ENCODE measurements around the gene UBE2J2. TPM values are rescaled to one million over a fixed set of nuclear protein-coding genes. Genes with fewer than 3 reads are reported as not detected.

The UBE2J2 gene
- total RNA-seq, 1 experiment from 2014 or later = 62.1 TPM

DNA sequence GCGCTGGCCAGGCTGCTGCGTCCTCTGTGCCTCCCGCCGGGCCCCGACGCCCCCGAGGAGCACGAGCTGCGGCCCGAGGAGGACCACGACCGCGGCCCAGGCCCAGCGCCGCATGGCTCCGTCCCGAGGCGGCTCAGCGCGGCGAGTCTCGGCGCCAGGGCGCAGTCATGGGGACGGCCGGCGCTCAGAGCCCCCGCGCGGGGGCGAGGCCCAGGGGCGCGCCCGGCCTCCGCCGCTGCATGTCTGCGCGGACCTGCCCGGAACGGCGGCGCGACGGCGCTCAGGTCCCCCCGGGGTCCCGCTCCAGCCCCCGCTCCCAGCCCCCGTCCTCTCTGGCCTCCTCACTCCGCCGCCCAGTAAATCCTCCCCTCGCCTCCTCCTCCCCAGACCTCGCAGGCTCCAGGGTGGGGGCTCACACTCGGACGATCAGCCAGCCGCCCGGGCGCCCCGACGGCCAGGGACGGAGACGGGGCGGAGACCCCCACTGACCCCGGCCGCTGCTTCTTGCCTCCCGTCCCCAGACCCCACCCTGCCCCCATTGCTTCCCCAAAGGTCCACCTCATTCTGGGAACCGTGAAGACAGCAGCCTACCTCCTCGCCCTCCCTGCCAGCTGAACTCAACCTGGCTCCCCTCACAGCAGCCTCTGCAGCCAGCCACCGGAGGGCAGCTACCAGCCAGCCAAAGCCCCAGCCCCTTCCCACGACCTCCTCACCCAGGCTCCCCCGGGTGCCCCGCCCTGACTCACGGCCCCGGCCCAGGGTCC lies 26.9 kb downstream of the UBE2J2 start, which contains the start of gene C1QTNF12:
Gene C1QTNF12, minus strand, starts transcription at position 146 of the 764 bp plus-strand sequence. Its CDS starts 32 bp downstream, at position 114.
- BruUV-seq (replicated peaks) = no TSS peak
- TF ChIP-seq, protein P1, sequence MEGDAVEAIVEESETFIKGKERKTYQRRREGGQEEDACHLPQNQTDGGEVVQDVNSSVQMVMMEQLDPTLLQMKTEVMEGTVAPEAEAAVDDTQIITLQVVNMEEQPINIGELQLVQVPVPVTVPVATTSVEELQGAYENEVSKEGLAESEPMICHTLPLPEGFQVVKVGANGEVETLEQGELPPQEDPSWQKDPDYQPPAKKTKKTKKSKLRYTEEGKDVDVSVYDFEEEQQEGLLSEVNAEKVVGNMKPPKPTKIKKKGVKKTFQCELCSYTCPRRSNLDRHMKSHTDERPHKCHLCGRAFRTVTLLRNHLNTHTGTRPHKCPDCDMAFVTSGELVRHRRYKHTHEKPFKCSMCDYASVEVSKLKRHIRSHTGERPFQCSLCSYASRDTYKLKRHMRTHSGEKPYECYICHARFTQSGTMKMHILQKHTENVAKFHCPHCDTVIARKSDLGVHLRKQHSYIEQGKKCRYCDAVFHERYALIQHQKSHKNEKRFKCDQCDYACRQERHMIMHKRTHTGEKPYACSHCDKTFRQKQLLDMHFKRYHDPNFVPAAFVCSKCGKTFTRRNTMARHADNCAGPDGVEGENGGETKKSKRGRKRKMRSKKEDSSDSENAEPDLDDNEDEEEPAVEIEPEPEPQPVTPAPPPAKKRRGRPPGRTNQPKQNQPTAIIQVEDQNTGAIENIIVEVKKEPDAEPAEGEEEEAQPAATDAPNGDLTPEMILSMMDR (IDR thresholded peaks at IDR 0.05; ENCODE audit: unreplicated experiment) = no peak
- intact Hi-C loops (cut with micrococcal nuclease) = no loop called here
- peaks cover 1% of the 10 kb centered on the region for H3K36me3 Mint-ChIP-seq (ENCODE audit: insufficient read depth, unreplicated experiment)
- no peaks in the 10 kb centered on the region for H3K27me3 Mint-ChIP-seq (ENCODE audit: insufficient read depth, unreplicated experiment)
- no peaks in the 10 kb centered on the region for H3K9me3 Mint-ChIP-seq (ENCODE audit: unreplicated experiment)
- DNase-seq (ENCODE audit: unreplicated experiment) = no peak
- no peak within 1 kb of the TSS for H3K4me3 Mint-ChIP-seq (ENCODE audit: unreplicated experiment)
- no peak within 1 kb of the TSS for H3K27ac Mint-ChIP-seq (ENCODE audit: low read depth, unreplicated experiment)
- ChIA-PET POLR2A (no interaction called here), CTCF (no interaction called here)
- H3K4me1 Mint-ChIP-seq (ENCODE audit: insufficient read depth, unreplicated experiment) = peaks cover 6% of the 10 kb centered on the region

DNA sequence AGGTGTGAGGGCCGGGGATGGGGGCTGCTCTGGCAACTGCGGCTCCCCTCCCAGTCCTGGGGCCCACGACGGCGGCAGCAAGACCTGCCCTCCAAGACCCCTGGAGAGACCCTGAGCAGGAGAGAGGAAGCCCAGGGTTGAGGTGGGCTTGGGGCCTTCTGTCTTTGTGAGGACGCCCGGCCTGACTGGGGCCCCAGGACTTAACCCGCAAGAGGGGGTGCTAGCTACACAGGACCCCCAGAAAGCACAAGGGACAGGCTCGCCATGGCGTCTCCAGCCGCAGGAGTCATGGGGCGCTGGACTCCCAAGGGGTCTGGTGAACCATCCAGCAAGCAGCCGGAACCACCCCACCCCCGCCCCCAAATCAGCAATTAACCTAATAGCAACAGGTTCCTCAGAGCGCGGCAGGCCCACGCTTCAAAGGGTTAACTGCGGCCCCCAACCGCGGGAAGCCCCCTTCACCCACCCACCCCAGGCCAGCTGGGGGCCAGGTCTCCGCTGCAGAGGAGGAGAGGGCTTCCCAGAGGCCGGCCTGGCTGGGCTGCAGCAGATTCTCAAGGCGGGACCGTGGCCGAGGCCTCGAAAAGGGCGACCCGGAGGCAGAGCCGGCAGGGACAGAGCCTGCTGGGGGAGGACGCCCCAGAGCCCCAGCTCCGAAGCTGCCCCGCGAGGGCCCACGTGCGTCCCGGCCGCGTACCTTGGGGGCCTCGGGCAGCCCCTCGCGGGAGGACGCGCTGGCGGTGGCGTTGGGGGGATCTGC lies 27.7 kb downstream of the UBE2J2 start:
- no peak for DNase-seq (ENCODE audit: unreplicated experiment)
- no peaks in the 10 kb centered on the region for H3K36me3 Mint-ChIP-seq (ENCODE audit: insufficient read depth, unreplicated experiment)
- ChIA-PET POLR2A (interaction anchor here (0.6 kb wide), 1 partner anchor 22 kb away, joined by 4 read pairs; no protein-coding TSS in a partner anchor), CTCF (no interaction called here)
- intact Hi-C loops (cut with micrococcal nuclease) = no loop called here
- TF ChIP-seq, protein P1 (IDR thresholded peaks at IDR 0.05; ENCODE audit: unreplicated experiment) = no peak
- H3K4me1 Mint-ChIP-seq (ENCODE audit: insufficient read depth, unreplicated experiment) = peaks cover 3% of the 10 kb centered on the region
- no peak overlapping the region for H3K4me3 Mint-ChIP-seq (ENCODE audit: unreplicated experiment)
- no peaks in the 10 kb centered on the region for H3K27me3 Mint-ChIP-seq (ENCODE audit: insufficient read depth, unreplicated experiment)
- no peaks in the 10 kb centered on the region for H3K9me3 Mint-ChIP-seq (ENCODE audit: unreplicated experiment)
- BruUV-seq (replicated peaks) = no TSS peak
- H3K27ac Mint-ChIP-seq (ENCODE audit: low read depth, unreplicated experiment) = no peak overlapping the region

DNA sequence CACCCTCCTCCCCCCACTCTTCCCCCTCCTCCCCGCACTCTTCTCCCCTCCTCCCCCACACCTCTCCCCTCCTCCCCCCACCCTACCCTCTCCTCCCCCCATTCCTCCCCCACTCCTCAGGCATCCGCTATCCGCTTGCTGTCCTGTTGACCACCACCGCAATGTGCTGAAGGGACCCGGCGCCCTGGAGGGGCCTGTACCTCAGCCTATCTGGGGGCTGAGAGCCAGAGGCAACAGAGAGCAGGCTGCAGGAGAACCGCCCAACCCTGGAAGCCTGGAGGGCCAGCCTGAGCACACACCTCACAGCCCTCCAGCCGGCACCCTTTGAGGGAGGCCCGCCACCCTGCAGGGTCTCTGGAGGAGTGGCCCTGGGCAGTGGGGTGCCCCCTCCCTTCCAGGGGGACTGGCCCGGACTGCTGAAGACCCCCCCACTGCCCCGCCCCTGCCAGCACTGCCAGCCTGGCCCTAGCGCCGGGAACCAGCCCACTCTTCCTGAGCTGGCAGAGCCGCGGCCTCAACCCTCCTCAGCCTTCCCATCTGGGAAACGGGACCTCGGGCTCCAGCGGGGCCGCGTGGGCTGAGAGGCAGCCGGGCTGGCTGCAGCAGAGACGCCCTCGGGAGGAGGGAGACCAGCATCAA lies 28.4 kb downstream of the UBE2J2 start:
- intact Hi-C loops (cut with micrococcal nuclease) = no loop called here
- Mint-ChIP-seq H3K36me3 (ENCODE audit: insufficient read depth, unreplicated experiment) (no peaks in the 10 kb centered on the region), H3K4me3 (ENCODE audit: unreplicated experiment) (no peak overlapping the region), H3K27me3 (ENCODE audit: insufficient read depth, unreplicated experiment) (no peaks in the 10 kb centered on the region), H3K9me3 (ENCODE audit: unreplicated experiment) (no peaks in the 10 kb centered on the region), H3K27ac (ENCODE audit: low read depth, unreplicated experiment) (no peak overlapping the region), H3K4me1 (ENCODE audit: insufficient read depth, unreplicated experiment) (no peaks in the 10 kb centered on the region)
- TF ChIP-seq, protein P1 (IDR thresholded peaks at IDR 0.05; ENCODE audit: unreplicated experiment) = no peak
- no TSS peak for BruUV-seq (replicated peaks)
- no peak for DNase-seq (ENCODE audit: unreplicated experiment)
- CTCF ChIA-PET = no interaction called here
- POLR2A ChIA-PET = interaction anchor here (0.6 kb wide), 1 partner anchor 22 kb away, joined by 4 read pairs; no protein-coding TSS in a partner anchor

Data from MCF 10A (cell line).